ENCODE results near the gene C3AR1. TPM values are rescaled to one million over a fixed set of nuclear protein-coding genes. Genes with fewer than 3 reads are reported as not detected.

Gene C3AR1
- total and polyA plus RNA-seq, 2 of the 13 experiments (the other 11 are each of a cell fraction or from before 2014, with no cell fraction given), result not detected

- TF ChIP-seq, protein P1, sequence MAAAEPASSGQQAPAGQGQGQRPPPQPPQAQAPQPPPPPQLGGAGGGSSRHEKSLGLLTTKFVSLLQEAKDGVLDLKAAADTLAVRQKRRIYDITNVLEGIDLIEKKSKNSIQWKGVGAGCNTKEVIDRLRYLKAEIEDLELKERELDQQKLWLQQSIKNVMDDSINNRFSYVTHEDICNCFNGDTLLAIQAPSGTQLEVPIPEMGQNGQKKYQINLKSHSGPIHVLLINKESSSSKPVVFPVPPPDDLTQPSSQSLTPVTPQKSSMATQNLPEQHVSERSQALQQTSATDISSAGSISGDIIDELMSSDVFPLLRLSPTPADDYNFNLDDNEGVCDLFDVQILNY (CRISPR knock-in tag; conservative IDR thresholded peaks at IDR 0.05), result no peak
- TF ChIP-seq MAFK (conservative IDR thresholded peaks at IDR 0.05 in 1 of 2, IDR thresholded peaks at IDR 0.05 in 1 of 2; ENCODE audit: low read length in 2 of 2) (no peak), PRDM15 (CRISPR knock-in tag; IDR thresholded peaks at IDR 0.05) (no peak), PAWR (CRISPR knock-in tag; IDR thresholded peaks at IDR 0.05; ENCODE audit: borderline replicate concordance) (no peak), TCF12 (IDR thresholded peaks at IDR 0.05) (no peak), TCF12 (CRISPR knock-in tag; IDR thresholded peaks at IDR 0.05) (no peak; the same call in 1 of the 2 replicates), ZBTB7B (CRISPR knock-in tag; IDR thresholded peaks at IDR 0.05) (no peak), CHCHD3 (CRISPR knock-in tag; IDR thresholded peaks at IDR 0.05) (0 out of 2 replicates have a peak, but pooled peaks have one; percentile 16), ZMYM3 (CRISPR knock-in tag; IDR thresholded peaks at IDR 0.05) (no peak), ZFYVE20 (CRISPR knock-in tag; IDR thresholded peaks at IDR 0.05; ENCODE audit: borderline replicate concordance, low read depth) (no peak), ZKSCAN5 (CRISPR knock-in tag; IDR thresholded peaks at IDR 0.05) (no peak), ETV6 (CRISPR knock-in tag; conservative IDR thresholded peaks at IDR 0.05) (0 out of 2 replicates have a peak, but pooled peaks have one; percentile 50), MBD4 (IDR thresholded peaks at IDR 0.05; ENCODE audit: borderline replicate concordance, low read length) (no peak), ZNF44 (CRISPR knock-in tag; IDR thresholded peaks at IDR 0.05) (no peak), REPIN1 (CRISPR knock-in tag; IDR thresholded peaks at IDR 0.05; ENCODE audit: borderline replicate concordance, low read depth) (no peak), ZNF749 (CRISPR knock-in tag; IDR thresholded peaks at IDR 0.05; ENCODE audit: borderline replicate concordance) (no peak), NR2F2 (IDR thresholded peaks at IDR 0.05; ENCODE audit: borderline replicate concordance, low read depth) (no peak; the same call in 1 of the 2 replicates), ZNF607 (CRISPR knock-in tag; IDR thresholded peaks at IDR 0.05; ENCODE audit: borderline replicate concordance) (no peak), IRF1 (CRISPR knock-in tag; IDR thresholded peaks at IDR 0.05; ENCODE audit: low read depth) (no peak), ZNF790 (CRISPR knock-in tag; IDR thresholded peaks at IDR 0.05; ENCODE audit: borderline replicate concordance) (peak; percentile 5; the same call in 1 of the 2 replicates)
- TF ChIP-seq, protein P2, sequence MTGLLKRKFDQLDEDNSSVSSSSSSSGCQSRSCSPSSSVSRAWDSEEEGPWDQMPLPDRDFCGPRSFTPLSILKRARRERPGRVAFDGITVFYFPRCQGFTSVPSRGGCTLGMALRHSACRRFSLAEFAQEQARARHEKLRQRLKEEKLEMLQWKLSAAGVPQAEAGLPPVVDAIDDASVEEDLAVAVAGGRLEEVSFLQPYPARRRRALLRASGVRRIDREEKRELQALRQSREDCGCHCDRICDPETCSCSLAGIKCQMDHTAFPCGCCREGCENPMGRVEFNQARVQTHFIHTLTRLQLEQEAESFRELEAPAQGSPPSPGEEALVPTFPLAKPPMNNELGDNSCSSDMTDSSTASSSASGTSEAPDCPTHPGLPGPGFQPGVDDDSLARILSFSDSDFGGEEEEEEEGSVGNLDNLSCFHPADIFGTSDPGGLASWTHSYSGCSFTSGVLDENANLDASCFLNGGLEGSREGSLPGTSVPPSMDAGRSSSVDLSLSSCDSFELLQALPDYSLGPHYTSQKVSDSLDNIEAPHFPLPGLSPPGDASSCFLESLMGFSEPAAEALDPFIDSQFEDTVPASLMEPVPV (CRISPR knock-in tag; IDR thresholded peaks at IDR 0.05), result no peak; the same call in 1 of the 2 replicates
- TF ChIP-seq, protein P3, sequence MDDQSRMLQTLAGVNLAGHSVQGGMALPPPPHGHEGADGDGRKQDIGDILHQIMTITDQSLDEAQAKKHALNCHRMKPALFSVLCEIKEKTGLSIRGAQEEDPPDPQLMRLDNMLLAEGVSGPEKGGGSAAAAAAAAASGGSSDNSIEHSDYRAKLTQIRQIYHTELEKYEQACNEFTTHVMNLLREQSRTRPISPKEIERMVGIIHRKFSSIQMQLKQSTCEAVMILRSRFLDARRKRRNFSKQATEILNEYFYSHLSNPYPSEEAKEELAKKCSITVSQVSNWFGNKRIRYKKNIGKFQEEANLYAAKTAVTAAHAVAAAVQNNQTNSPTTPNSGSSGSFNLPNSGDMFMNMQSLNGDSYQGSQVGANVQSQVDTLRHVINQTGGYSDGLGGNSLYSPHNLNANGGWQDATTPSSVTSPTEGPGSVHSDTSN (CRISPR knock-in tag; IDR thresholded peaks at IDR 0.05; ENCODE audit: borderline replicate concordance), result 0 out of 2 replicates have a peak, but pooled peaks have one; percentile 64
Observed at GRCh38 chr12:8026291-8026900, 39.8 kb downstream of the C3AR1 start (continued).

Measured in HepG2 (cell line).